CD4-positive, CD25-positive, alpha-beta regulatory T cell (primary cell): Measurements from ENCODE around the gene GLP2R. TPM values are rescaled to one million over a fixed set of nuclear protein-coding genes. Genes with fewer than 3 reads are reported as not detected.

Source experiments
- ATAC-seq, 2 donors: fragments of 150-1000 bp; cut with Tn5 transposase; one replicate each; pipeline ENCODE4 v1.10.0; 2021; ENCODE audit warnings: low read depth in 2 of 2, moderate number of reproducible peaks in 2 of 2, moderate library complexity in 1 of 2
- DNase-seq, 3 donors: peaks; one replicate each; pipeline versions ENCODE4 v3.0.0 to v3.0.0-alpha.2; 2012 to 2022; ENCODE audit warnings: mixed read lengths in 1 of 3
- H3K27ac ChIP-seq: one replicate; pipeline ENCODE4 v1.7.0; 2013; ENCODE audit warnings: mild to moderate bottlenecking, low read length; ENCODE audit not compliant: insufficient read depth, poor library complexity, severe bottlenecking
- H3K27me3 ChIP-seq: one replicate; pipeline ENCODE4 v1.7.0; 2013; ENCODE audit warnings: low read length; ENCODE audit not compliant: control insufficient read depth, insufficient read depth
- H3K36me3 ChIP-seq: one replicate; pipeline ENCODE4 v1.7.0; 2013; ENCODE audit warnings: mild to moderate bottlenecking, low read length, moderate library complexity; ENCODE audit not compliant: control insufficient read depth, insufficient read depth
- H3K4me1 ChIP-seq: 2 replicates; pipeline ENCODE4 v1.7.0; 2013; ENCODE audit warnings: mild to moderate bottlenecking, low read length; ENCODE audit not compliant: insufficient read depth, control insufficient read depth, poor library complexity, severe bottlenecking
- H3K4me3 ChIP-seq: one replicate; pipeline ENCODE4 v1.7.0; 2013; ENCODE audit warnings: low read depth, mild to moderate bottlenecking, low read length, moderate library complexity
- H3K9me3 ChIP-seq, 2 experiments: 1 replicate in 1 of 2; 2 replicates in 1 of 2; pipeline ENCODE4 v1.7.0; 2013; ENCODE audit warnings: low read length in 2 of 2, mild to moderate bottlenecking in 1 of 2, moderate library complexity in 1 of 2; ENCODE audit not compliant: control insufficient read depth in 2 of 2
- H3K27ac Mint-ChIP-seq, 3 donors: one replicate each; pipeline ENCODE4 v1.8.0; 2020 to 2022; ENCODE audit warnings: mild to moderate bottlenecking in 3 of 3, mixed read lengths in 3 of 3, moderate library complexity in 2 of 3
- H3K27me3 Mint-ChIP-seq: one replicate; pipeline ENCODE4 v1.8.0; 2022; ENCODE audit warnings: mild to moderate bottlenecking, mixed read lengths
- H3K36me3 Mint-ChIP-seq: one replicate; pipeline ENCODE4 v1.8.0; 2020; ENCODE audit warnings: mixed read lengths
- H3K4me1 Mint-ChIP-seq, 4 donors: one replicate each; pipeline ENCODE4 v1.8.0; 2020 to 2022; ENCODE audit warnings: mixed read lengths in 4 of 4, mild to moderate bottlenecking in 1 of 4
- H3K4me3 Mint-ChIP-seq, 4 donors: one replicate each; pipeline ENCODE4 v1.8.0; 2020 to 2022; ENCODE audit warnings: mild to moderate bottlenecking in 4 of 4, mixed read lengths in 4 of 4, moderate library complexity in 3 of 4
- H3K9me3 Mint-ChIP-seq, 7 donors: one replicate each; pipeline ENCODE4 v1.8.0; 2020 to 2022; ENCODE audit warnings: mixed read lengths in 7 of 7, mild to moderate bottlenecking in 3 of 7, moderate library complexity in 2 of 7
- polyA plus RNA-seq, 4 donors: library from polyadenylated mRNA; unstranded; fragments of 300-500 nt; fragmentation: Illumina TruSeq; gene quantifications; one replicate each; pipeline ENCODE4 v1.2.3, GENCODE V29; 2021
- total RNA-seq: library from RNA; stranded (reverse); gene quantifications from one replicate; pipeline ENCODE4 v1.2.3, GENCODE V29; 2022

GLP2R gene
- total and polyA plus RNA-seq, 5 donors from 2014 or later = not detected

DNA sequence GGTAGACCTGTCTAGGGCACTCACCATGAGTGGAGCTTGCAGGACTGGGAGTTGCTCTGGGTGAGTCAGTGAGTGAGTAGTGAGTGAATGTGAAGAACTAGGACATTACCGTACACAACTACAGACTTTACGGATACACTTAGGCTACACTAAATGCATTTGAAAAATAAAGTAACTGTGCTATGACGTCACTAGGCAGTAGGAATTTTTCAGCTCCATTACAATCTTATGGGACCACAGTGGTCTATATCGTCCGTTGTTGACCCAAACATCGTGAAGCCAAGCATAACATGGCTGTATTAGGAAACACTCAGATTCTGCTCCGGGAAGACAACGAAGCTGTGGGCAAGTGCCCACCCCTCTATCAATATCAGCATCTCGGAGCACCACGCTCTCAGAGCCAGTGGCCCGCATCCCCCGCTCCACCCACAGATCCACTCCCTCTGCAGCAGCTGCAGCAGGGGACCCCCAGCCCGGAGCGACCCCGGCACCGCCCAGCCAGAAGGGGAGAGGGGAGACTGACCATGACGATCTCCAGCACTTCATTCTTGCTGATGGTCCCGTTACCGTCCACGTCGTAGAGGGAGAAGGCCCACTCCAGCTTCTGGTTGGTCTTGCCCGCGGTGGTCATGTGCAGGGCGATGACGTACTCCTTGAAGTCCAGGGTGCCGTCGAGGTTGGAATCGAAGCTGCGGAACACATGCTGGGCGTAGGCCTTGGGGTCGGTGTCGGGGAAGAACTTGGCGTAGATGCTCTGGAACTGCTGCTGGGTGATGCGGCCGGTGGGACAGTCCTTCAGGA, 78.8 kb downstream of the GLP2R start:
- Histone ChIP-seq H3K36me3 (no peaks in the 10 kb centered on the region), H3K9me3 (no peaks in the 10 kb centered on the region), H3K4me1 (no peaks in the 10 kb centered on the region), H3K27ac (no peak overlapping the region), H3K27me3 (no peaks in the 10 kb centered on the region), H3K4me3 (no peak overlapping the region)
- no peaks in the 10 kb centered on the region for H3K4me1 Mint-ChIP-seq
- H3K9me3 Mint-ChIP-seq = peaks cover 0 to 2% (median 0%) of the 10 kb centered on the region in 7 donors
- no peak overlapping the region for H3K27ac Mint-ChIP-seq
- no peaks in the 10 kb centered on the region for H3K27me3 Mint-ChIP-seq
- H3K4me3 Mint-ChIP-seq = no peak overlapping the region
- no peak for DNase-seq
- no peak for ATAC-seq
- no peaks in the 10 kb centered on the region for H3K36me3 Mint-ChIP-seq

DNA sequence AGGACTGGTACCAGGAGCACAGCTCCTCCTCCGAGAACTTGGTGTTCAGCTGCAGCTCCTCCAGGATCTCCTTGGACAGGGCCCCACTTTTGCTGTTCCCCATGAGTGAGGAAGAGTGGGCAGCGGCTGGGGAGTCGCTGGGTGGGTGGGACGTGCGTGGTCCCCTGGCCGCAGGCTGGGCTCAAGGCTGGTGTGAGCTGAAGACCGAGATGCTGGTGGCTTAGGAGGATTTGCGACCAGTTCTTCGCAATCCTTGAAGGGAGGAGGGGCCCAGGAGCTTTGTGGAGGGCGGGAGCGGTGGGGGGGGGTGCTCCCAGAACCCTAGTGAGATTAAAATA, 79.3 kb downstream of the GLP2R start, which contains the start of gene RCVRN:
TSS of gene RCVRN (minus strand) at position 194 of the 338 bp plus-strand sequence. CDS start at position 103, 91 bp downstream.
- H3K4me1 Mint-ChIP-seq = no peaks in the 10 kb centered on the region
- H3K27ac ChIP-seq = no peak within 1 kb of the TSS
- no peaks in the 10 kb centered on the region for H3K9me3 ChIP-seq
- H3K4me1 ChIP-seq = no peaks in the 10 kb centered on the region
- no peak within 1 kb of the TSS for H3K27ac Mint-ChIP-seq
- H3K4me3 Mint-ChIP-seq = no peak within 1 kb of the TSS
- DNase-seq = no peak
- no peak for ATAC-seq
- H3K27me3 ChIP-seq = no peaks in the 10 kb centered on the region
- no peak within 1 kb of the TSS for H3K4me3 ChIP-seq
- H3K36me3 ChIP-seq = no peaks in the 10 kb centered on the region
- no peaks in the 10 kb centered on the region for H3K36me3 Mint-ChIP-seq
- H3K9me3 Mint-ChIP-seq = peaks cover 0 to 2% (median 0%) of the 10 kb centered on the region in 7 donors
- no peaks in the 10 kb centered on the region for H3K27me3 Mint-ChIP-seq

DNA sequence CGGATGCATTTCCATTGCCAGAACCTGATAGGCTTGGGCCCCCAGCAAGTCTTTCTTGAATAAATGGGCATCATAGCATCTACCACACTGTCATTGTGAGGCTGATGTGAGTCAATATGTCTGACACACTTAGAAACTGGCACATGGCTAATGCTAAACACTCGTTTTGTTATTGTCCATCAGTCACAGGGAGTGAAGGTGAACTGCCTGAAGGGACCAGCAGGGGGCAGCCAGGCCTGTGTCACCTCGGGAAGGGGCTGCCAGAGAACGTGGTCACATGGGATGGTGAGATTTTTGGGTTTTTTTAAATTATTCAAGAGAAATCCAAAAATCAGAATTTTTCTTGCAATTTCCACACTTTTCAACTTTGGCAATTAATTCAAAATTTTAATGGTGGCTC, 80.2 kb downstream of the GLP2R start:
- DNase-seq = no peak
- Mint-ChIP-seq H3K27me3 (no peaks in the 10 kb centered on the region), H3K36me3 (no peaks in the 10 kb centered on the region)

GRCh38 chr17:9906616-9907015, 80.9 kb downstream of the GLP2R start:
- no peak overlapping the region for H3K27ac ChIP-seq
- Mint-ChIP-seq H3K36me3 (no peaks in the 10 kb centered on the region), H3K27me3 (no peaks in the 10 kb centered on the region), H3K27ac (no peak overlapping the region), H3K4me1 (no peaks in the 10 kb centered on the region), H3K4me3 (no peak overlapping the region), H3K9me3 (peaks cover 0 to 2% (median 0%) of the 10 kb centered on the region in 7 donors)
- no peaks in the 10 kb centered on the region for H3K4me1 ChIP-seq
- ATAC-seq = no peak
- H3K9me3 ChIP-seq = no peaks in the 10 kb centered on the region
- no peaks in the 10 kb centered on the region for H3K36me3 ChIP-seq
- H3K4me3 ChIP-seq = no peak overlapping the region
- no peaks in the 10 kb centered on the region for H3K27me3 ChIP-seq
- no peak for DNase-seq

More for the DNA sequence above, 80.2 kb downstream of the GLP2R start:
- Mint-ChIP-seq H3K4me1 (no peaks in the 10 kb centered on the region), H3K27ac (no peak overlapping the region), H3K4me3 (no peak overlapping the region), H3K9me3 (peaks cover 0 to 2% (median 0%) of the 10 kb centered on the region in 7 donors)
- H3K27me3 ChIP-seq = no peaks in the 10 kb centered on the region
- H3K4me3 ChIP-seq = no peak overlapping the region
- no peak for ATAC-seq
- no peaks in the 10 kb centered on the region for H3K4me1 ChIP-seq
- no peak overlapping the region for H3K27ac ChIP-seq
- no peaks in the 10 kb centered on the region for H3K36me3 ChIP-seq
- H3K9me3 ChIP-seq = no peaks in the 10 kb centered on the region

DNA sequence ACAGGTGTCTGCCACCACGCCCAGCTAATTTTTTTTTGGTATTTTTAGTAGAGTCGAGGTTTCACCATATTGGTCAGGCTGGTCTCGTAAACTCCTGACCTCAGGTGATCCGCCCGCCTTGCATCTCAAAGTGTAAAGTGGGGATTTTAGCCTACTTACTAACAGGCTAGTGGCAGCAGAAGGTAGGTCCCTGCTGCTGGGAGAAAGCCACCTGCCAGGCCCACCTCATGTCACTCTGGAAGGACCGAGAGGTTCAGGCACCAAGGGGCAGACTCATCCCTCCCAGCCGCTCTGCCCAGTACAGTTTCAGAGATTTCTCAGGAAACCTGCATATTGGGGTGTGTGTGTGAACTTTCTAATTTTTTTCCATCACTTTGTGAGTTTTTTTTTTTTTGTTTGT, 81.4 kb downstream of the GLP2R start:
- H3K27me3 ChIP-seq = no peaks in the 10 kb centered on the region
- DNase-seq (no peak), ATAC-seq (no peak)
- no peak overlapping the region for H3K4me3 ChIP-seq
- H3K4me1 ChIP-seq = no peaks in the 10 kb centered on the region
- Mint-ChIP-seq H3K27me3 (no peaks in the 10 kb centered on the region), H3K27ac (no peak overlapping the region), H3K4me3 (no peak overlapping the region), H3K36me3 (no peaks in the 10 kb centered on the region), H3K9me3 (peaks cover 0 to 2% (median 0%) of the 10 kb centered on the region in 7 donors), H3K4me1 (no peaks in the 10 kb centered on the region)
- no peak overlapping the region for H3K27ac ChIP-seq
- no peaks in the 10 kb centered on the region for H3K36me3 ChIP-seq
- no peaks in the 10 kb centered on the region for H3K9me3 ChIP-seq

DNA sequence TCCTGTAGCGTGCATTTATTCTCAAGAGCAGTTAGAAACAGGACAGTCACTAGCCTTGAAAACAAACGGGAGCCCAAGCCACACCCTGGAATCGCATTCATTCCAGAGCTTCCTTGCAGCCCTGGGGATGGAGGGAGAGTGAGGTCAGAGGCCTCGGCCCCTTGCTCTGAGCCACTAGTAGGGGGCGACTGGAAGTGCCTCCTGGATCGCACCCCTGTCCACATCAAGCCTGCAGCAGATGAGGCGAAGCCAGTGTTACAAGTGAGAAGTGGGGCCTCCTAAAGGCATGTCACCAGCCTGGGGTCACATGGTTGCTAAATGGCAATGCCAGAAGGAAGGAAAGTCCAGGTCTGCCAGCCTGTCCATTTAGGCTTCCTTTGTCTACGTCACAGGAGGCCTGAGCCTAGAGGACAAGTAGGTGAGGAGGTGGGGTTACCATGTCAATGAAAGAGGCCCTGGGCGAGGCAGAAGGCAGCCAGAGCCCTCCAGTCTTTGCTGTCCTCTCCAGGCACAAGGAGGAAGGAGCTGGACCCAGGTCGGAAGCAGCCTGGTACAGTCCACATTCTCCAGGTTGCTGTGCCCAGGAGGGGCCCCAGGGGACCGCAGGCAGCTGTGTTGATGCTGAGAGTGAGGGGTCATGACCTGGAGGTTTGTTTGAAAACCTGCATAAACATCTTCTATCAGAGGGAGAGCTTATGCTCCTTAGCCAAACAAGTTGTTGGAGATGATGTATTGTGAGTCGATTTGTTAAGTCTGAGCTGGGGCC, 82.3 kb downstream of the GLP2R start:
- no peaks in the 10 kb centered on the region for H3K36me3 ChIP-seq
- Mint-ChIP-seq H3K27me3 (no peaks in the 10 kb centered on the region), H3K9me3 (peaks cover 0 to 2% (median 0%) of the 10 kb centered on the region in 7 donors), H3K4me3 (no peak overlapping the region), H3K27ac (no peak overlapping the region), H3K36me3 (no peaks in the 10 kb centered on the region), H3K4me1 (no peaks in the 10 kb centered on the region)
- no peaks in the 10 kb centered on the region for H3K4me1 ChIP-seq
- H3K9me3 ChIP-seq = no peaks in the 10 kb centered on the region
- ATAC-seq (no peak), DNase-seq (no peak)
- H3K4me3 ChIP-seq = no peak overlapping the region
- no peak overlapping the region for H3K27ac ChIP-seq
- H3K27me3 ChIP-seq = no peaks in the 10 kb centered on the region

DNA sequence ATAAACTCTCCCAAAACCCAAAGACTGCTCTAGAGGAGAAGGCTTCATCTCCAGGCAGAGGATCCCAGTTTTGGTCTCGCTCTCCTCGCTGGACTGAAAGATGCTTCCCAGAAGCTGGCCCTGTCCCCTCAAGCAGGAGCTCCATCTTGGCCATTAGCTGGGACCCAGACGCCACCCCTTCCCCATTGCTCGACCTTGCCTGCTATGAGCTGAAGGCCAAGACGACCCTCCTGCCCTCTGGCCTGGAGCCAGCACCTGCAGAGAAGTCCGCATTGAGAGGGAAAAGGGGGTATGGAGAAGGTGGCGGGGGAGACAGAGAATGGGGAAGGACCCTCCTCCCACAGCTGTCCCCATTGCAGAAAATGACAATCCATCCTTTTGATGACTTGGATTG, 82.9 kb downstream of the GLP2R start:
- ATAC-seq (no peak), DNase-seq (no peak)
- Histone ChIP-seq H3K4me3 (no peak overlapping the region), H3K27me3 (no peaks in the 10 kb centered on the region), H3K4me1 (no peaks in the 10 kb centered on the region), H3K27ac (no peak overlapping the region), H3K36me3 (no peaks in the 10 kb centered on the region), H3K9me3 (no peaks in the 10 kb centered on the region)
- H3K4me1 Mint-ChIP-seq = no peaks in the 10 kb centered on the region
- peaks cover 0 to 2% (median 0%) of the 10 kb centered on the region in 7 donors for H3K9me3 Mint-ChIP-seq
- peak overlapping the region in 1 of 3 donors; percentile 64 for H3K27ac Mint-ChIP-seq
- H3K27me3 Mint-ChIP-seq = no peaks in the 10 kb centered on the region
- H3K36me3 Mint-ChIP-seq = no peaks in the 10 kb centered on the region
- H3K4me3 Mint-ChIP-seq = no peak overlapping the region
